Stimulated activated CD4-positive, alpha-beta T cell treated with anti-CD3 and anti-CD28 coated beads, Interleukin-4, amount 100 ng/mL, for 1 hour (primary cell): ENCODE results near the gene ASCL2.

Experiments
- DNase-seq: peaks from one replicate; pipeline ENCODE4 v3.0.0-alpha.2; 2020

The ASCL2 gene

DNA sequence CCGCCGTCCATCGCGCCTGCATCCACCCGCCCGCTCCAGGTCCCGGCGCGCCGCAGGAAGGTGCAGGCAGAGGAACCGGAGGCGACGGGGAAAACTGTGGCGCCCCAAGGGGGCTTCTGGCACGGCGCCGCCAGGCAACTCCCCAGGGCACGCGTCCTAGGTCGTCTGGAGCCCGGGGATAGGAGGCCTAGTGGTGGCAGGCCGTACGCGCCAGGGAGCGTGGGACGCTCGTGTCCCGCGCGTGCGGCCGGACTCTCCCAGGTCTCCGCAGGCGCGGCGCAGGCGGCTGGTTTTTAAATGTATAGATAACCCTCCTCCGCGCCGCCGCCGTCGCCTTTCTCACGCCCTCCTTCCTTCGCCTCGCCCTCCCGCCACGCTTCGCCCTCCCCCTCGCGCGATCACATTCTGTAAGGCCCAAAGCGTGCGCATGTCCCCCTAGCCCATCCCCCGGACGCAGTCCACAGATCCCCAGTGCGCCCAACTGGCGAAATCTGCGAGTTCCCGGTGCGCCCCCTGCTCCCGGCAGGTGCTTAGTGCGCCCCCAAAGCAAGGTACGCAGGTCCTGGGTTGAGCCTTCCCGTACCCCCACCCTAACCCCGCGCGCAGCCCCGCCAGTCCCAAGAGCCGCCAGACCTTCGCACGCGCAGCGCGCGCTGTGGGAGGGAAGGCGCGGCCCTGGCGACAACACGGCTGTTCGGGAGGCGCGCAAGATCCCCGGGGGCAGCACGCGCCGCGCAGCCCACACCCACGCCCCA, at the start of gene ASCL2:
Gene ASCL2 (minus strand): TSS at position 267 of the 755 bp plus-strand sequence. CDS start 256 bp downstream, at position 11.
- peak; percentile 40 for DNase-seq

DNA sequence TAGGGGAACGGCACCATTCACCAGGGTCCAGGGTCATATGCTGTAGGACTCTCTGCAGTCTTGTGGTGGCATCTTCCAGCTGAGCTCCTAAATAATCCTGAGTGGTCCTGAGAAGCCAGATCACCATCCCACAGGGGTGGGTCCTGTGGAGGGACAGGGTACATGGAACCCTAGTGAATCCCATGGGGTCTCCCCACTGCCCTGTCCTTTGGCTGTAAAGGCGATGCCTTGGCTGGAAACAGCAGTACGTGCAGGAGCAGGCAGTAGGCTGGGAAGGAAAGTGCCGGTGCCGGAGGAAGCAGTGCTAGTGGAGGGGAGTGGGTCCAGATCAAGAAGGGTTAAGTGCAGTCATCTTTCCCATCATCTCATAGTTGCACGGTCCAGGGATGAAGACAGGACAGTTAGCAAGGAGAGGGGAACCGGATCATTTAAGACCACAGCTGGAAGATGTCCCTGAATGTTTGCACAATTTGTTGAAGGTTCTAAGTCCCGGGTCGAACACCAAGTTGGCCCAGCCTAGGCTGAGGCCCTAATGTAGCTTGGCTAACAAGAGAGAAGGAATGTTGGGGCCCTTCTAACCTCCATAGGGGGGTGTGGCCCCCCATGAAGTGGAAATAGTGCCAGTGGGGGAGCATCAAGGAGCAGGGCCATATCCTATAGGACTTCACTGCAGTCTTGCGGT, 49.5 kb upstream of the ASCL2 start:
- DNase-seq, result no peak

DNA sequence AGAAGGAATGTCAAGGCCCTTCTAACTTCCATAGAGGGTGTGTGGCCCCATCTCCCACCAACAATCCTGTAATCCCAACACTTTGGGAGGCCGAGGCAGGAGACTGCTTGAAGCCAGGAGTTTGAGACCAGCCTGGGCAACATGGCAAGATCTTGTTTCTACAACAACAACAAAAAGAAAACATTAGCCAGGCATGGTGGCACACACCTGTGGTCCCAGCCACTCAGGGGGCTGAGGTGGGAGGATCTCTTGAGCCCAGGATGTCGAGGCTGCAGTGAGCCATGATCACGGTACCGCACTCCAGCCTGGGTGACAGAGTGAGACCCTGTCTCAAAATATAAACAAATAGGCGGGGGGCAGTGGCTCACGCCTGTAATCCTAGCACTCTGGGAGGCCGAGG, 48.3 kb upstream of the ASCL2 start:
- DNase-seq, result no peak

DNA sequence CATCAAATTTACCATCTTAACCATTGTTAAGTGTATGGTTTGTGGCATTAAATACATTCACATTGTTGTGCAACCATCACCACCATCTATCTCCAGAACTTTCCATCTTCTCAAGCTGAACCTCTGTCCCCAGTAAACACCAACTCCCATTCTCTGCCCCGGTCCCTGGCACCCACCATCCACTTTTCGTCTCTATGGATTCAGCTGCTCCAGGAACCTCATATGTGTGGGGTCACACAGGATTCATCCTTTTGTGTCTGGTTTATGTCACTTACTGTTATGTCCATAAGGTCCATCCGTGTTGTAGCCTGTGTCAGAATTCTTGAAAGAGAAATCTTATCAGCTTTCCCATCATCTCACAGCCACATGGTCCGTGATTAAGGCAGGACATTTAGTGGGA, 47.7 kb upstream of the ASCL2 start:
- DNase-seq, result no peak

GRCh38 chr11:2317354-2318050, 47.1 kb upstream of the ASCL2 start:
- no peak for DNase-seq

DNA sequence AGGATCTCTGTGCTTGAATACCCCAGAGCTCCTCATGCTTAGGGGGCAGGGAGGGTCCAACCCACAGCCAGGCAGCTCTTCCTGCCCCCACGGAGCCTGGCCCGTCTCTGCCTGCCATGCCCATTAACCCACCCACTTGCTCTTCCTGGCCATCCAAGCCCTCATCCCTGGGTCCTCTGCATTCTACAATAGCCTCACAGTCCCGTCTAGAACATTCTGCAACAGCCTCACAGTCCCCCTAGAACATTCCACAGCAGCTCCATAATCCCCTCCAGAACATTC, 46.5 kb upstream of the ASCL2 start:
- DNase-seq, result no peak

DNA sequence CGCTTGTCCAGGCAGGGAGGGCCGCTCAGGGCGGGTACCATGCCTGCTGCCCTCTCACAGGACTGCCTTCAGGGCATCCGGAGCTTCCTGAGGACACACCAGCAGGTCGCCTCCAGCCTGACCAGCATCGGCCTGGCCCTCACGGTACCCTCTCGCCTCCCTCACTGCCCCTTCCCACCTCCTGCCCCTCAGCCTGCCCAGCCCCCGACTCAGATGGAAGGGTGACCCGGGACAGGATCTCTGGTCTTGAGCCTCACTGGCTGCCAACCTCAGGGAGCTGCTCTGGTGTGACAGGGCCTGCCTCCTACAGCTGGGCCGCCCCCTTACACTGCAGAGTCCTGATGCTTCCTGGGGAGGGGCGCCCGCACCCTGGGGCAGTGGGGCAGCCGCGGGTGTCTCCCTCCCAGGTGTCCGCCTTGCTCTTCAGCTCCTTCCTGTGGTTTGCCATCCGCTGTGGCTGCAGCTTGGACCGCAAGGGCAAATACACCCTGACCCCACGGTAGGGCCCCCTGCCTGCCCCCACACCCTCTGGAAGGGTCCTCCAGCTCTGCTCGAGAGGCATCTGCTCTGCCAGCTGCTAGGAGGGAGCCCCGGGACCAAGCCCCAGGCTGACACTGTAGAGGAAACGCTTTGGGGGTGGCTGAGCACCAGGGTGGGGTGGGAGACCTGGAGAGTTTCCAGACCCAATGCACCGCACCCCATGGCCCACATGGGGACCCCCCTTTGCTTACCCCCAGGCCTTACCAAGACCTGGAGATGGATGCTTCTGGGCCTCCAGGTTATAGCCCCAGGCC, 46.0 kb upstream of the ASCL2 start:
- DNase-seq, result no peak

DNA sequence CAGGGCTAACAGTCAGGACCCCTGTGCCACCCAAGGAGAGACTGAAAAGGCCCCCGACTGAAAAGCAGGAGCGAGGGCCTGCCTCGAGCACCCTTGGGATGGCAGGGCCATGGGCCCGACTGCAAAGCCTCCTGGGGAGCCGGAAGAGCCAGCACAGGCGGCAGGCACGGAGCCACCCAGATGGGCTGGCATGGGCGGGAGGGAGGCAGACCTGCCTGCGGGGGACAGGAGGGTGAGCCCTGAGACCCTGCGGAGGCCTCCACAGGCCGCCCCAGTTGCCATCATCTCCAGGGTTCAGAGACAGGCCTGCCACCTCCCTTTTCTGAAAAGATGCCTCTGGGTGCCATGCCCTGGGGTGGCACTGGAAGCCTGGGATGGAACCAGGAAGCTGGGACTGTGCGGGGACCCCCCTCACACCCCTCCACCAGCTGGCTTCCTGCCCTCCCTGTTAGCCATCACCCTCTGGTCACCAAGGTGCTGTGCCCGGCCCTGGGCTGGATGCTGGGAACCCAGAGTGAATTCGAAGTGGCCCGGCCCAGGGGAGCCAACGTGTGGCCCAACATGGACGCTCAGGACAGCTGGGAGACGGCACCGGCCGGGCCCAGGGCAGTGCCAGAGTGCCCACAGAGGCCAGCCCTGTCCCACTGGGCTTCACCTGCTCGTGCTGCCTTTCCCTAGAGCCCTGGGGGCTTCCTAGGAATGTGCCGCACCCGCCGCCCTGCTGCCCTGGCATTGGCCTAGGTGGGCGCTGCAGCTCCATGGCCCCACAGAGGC, 45.2 kb upstream of the ASCL2 start:
- DNase-seq, result no peak

DNA sequence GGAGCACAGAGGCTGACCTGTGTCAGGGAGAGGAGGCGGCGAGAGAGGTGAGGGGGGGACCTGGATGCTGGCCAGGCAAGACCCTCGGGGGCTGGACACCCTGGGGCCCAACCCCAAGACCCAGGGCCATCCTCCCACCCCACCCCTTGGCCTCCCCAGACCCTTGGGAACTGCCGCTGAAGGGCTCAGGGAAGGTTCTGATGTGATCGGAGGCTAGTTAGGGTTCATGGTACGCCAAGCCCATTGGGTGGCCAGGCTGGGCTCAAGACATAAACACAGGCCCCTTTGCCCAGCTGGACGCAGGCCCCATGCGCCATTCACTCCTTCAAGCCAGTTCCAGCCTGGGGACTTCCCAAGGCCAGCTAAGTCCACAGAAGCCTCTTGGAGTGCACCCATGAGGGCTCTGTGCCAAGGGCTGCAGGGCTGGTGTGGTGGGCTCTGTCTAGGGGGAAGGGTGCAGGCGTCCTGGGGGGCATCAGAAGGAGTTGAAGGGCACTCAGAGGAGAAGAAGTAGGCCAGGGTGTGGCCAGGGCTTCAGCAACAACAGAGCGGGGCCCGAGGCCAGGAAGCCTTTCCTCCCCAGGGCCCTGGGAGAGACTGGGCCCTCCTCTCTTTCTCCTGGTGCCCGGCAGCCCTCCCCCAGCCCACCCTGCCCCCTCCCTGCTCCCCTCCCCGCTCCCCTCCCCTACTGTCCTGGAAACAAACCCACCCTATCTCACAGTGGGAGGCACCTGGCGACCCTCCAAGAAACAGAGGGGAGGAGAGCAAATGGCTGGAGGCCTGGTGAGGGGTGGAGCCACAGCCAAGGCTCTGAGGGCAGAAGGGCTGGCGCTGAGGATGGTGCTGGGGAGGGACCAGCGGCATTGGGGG, 44.4 kb upstream of the ASCL2 start:
- no peak for DNase-seq

DNA sequence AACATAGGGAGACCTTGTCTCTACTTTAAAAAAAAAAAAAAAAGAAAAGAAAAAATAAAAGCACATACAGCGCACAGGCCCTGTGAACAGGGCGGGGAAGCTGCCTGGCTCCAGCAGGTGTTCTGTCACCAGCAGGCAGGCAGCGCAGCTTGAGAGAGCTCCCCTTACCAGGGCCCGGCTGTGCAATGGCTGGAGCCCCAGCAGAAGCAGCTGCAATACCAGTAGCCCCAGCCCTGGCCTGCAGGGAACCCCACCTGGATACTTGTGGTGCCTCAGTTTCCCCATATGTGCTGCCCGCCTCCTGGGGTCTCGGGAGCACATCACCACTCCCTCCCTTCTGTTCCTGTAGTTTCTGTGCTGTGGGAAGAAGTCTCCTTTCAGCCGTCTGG, 43.7 kb upstream of the ASCL2 start:
- no peak for DNase-seq

DNA sequence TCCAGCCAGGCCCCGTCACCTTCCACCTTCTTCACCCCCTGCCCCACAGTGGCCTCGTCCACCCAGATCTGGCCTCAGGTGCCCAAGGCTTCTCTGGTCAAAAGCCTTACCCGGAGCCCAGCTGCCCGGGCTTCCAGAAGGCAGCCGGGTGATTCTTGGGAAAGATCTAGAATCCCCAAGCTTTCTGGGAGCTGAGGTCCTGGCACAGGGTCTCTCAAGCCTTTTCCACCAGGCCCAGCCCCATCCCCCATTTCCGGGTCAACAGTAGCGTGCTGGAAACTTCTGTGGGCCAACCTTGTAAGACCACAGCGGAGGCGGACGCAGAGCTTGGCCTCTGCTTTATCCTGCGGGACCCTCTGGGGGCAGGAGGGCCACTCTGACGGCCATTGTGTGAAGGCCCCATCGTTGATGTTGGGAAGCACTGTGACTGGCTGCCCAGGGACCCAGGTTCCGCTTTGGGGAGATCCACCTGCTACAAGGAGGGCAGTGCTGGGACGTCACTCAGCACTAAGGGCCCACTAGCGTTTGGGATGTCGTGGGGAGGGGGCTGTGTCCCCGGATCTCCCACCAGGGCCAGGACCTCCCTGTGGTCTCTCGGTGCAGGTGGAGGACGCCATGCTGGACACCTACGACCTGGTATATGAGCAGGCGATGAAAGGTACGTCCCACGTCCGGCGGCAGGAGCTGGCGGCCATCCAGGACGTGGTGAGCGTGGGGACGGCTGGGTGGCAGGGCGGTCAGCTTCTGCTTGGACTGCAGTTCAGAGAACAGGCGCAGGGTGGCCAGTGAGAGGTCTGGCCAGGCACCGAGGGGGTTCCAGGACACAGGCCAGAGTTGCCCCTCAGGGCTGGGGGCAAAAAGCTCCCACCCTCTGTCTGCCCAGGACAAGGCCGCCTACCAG, 42.9 kb upstream of the ASCL2 start:
- DNase-seq, result no peak

DNA sequence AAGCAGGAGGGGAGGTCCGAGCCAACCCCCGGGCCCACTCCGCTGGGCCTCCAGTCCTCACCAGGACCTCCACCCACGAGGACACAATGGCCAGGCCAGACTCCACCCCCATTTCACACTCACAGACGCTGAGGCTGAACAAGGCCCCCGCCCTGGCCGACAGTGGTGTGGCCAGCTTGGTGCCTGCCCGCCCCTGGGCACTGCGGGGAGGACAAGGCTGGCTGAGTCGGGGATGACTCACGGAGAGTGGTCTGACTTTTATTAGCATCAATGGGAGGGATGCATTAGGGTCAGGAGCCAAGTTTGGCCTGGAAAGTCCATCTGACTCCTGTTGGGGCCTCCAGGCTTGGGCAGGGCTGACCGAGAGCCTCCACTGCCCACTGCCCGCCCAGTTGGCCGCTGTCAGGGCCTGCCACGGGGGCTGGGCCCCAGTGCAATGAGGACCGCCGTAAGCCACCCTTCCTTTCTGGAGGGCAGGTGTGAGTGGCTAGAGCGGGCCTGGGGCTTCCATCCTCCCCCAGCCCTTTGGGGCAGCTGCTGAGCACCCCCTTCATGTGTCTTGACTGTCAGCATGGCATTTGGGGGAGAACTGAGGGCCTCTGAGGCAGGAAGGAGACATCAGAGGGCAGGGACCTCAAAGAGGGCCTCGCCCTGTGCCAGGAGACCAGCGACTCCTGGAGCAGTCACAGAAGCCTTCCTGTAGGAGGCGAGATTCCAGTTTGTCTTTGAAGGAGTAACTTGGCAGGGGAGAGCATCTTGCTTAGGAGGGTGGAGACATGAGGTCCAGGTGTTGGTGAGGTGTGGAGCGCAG, 42.0 kb upstream of the ASCL2 start:
- DNase-seq, result no peak

GRCh38 chr11:2311353-2312133, 41.2 kb upstream of the ASCL2 start:
- DNase-seq, result no peak

DNA sequence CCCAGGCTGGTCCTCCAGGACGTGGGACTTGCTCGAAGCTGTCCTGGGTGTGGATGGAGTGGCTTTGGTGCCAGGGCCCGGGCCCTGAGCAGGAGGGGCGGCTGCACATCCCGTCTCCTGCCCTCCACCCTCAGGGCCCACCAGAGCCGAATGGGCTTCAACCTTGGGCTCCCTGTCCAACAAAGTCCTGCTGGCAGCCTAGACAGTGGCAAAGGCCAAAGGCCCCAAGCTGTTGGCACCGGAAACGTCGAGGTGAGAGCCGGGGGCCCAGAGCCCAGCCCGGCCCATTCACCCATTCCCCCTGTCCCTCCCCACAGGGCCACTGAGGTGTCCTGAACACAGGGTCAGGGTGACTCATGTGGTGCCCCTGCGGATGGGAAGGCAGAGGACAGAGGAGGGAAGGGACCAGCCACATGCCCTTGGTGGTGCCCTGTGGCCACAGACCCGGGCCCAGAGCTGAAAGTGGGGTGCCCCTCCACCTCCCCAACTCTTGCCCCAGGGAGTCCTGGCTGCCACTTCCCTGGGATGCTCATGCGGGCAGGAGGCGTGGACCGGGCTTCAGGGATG, 40.5 kb upstream of the ASCL2 start:
- no peak for DNase-seq

DNA sequence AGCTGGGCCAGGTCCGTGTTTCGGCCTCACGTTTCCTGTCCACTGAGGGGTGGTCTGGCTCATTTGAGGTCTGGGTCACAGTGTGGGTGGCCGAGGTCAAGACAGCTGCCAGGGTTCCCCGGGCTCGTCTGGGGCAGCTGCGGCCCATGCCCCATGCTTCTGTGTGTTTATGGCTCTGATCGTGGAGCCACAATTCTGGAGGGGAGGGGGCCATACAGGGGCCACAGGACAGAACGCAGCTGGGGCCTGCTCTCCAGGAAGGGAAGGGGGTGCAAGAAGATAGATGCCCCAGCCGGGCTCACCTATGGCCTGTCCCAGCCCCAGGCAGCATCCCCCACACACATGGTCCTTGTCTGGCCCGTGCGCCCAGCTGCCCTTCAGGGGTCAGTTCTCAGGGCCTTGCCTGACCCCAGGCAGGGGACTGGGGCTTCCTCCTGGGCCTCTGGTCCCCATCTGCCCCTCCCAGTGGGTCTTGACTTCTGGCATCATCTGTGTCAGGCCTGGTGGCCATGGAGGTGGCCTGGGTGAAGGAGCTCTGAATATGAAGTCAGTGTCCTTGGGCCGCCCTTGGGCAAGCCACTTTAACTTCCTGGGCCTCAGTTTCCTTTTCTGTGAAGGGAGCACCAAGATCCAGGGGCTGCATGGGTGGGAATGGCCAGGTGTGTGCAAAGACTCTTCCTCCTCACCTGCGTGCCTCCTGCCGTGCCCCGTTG, 39.8 kb upstream of the ASCL2 start:
- DNase-seq, result no peak

DNA sequence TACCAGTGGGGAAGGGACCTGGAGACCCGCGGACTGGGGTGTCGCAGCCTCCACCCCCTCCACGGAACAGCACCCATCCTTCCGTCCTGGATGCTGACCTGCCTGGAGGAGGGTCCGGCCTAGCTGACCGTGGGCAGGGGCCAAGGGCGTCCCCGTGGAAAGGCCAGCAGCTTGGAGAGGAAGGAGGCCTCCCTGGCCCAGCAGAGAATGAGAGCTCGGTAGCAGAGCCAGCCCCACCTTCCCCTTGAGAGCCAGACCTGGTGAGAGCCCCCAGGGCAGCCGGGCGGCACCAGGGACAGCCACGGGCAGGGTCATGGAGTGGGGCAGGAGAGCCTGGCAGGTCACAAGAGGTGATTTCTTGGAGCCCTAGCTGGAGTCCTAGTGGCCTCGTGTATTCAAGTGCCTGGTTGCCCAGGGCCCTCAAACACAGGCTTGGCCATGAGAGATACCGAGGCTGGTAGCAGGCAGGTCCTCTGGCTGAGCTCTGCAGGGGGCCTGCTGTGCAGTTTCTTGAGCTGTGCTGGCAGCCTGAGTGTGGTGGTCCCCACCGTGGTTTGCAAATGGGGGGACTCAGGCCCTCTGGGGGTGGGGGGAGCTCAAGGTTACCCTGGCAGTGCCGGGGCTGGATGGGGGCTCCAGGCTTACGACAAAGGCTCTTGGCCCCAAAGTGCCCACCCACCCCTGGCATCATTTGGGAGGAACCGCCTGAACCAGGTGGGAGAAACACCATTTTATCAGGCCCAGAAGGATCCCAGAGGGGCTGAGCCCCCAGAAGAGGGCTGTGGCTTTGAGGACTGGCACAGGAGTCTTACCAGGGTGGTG, 39.1 kb upstream of the ASCL2 start:
- DNase-seq, result no peak

- DNase-seq, result no peak
These were observed 38.3 kb upstream of the ASCL2 start for GRCh38 chr11:2308713-2309112.
